ENCODE results near the gene CX3CR1. TPM values are rescaled to one million over a fixed set of nuclear protein-coding genes. Genes with fewer than 3 reads are reported as not detected.

Gene CX3CR1
- total and polyA plus RNA-seq, 10 of the 15 experiments (the other 5 are each of a cell fraction or from before 2014, with no cell fraction given) = 0.05 to 0.53 (median 0.15) TPM

- ChIA-PET RAD21 (ENCODE audit: unreplicated experiment) (interaction anchor here (1.4 to 12.6 kb wide), 3 partner anchors 10 to 96 kb away, joined by 3 to 456 read pairs (median 5); partner anchors contain the start of gene XIRP1), POLR2A (interaction anchor here (0.6 kb wide), 2 partner anchors 99 to 101 kb away, joined by 3 read pairs; no protein-coding TSS in a partner anchor), SMC1A (ENCODE audit: uncharacterized antibody, unreplicated experiment) (interaction anchor here (1.3 to 20.6 kb wide), 7 partner anchors 12 to 184 kb away, joined by 3 to 648 read pairs (median 163); partner anchors contain the start of genes CX3CR1 and XIRP1), CTCF (interaction anchor here (8.2 to 15.1 kb wide), 3 partner anchors 11 to 94 kb away, joined by 191 to 756 read pairs (median 389); partner anchors contain the start of genes CX3CR1 and XIRP1)
- no peak overlapping the region for H3K4me2 ChIP-seq (ENCODE audit: control insufficient read depth, insufficient read depth)
- in situ Hi-C loops (cut with MboI) = loop anchor here (5.0 kb wide), 1 partner anchor 98 kb away; no protein-coding TSS in a partner anchor
- H3K4me3 ChIP-seq = no peak overlapping the region
- TF ChIP-seq PAX5 (IDR thresholded peaks at IDR 0.05; ENCODE audit: borderline replicate concordance, low read depth, low read length) = no peak
- H3K79me2 ChIP-seq (ENCODE audit: control insufficient read depth, insufficient read depth, low read length) = no peaks in the 10 kb centered on the region
- DNase-seq (ENCODE audit: low read depth, low spot score) = no peak
- intact Hi-C loops (cut with micrococcal nuclease; ENCODE audit: unreplicated experiment) = loop anchor here (10.0 kb wide), 1 partner anchor 551 kb away; no protein-coding TSS in a partner anchor
- FAIRE-seq = no peak
- ATAC-seq = no peak
- H3K27me3 ChIP-seq (replicated peaks in 1 of 2; ENCODE audit: control insufficient read depth in 2 of 2, insufficient read depth in 2 of 2, low read length in 1 of 2) = no peaks in the 10 kb centered on the region
- H4K20me1 ChIP-seq (ENCODE audit: control insufficient read depth, insufficient read depth) = no peaks in the 10 kb centered on the region
- H3K9me3 ChIP-seq (replicated peaks; ENCODE audit: control insufficient read depth, insufficient read depth, low read length) = no peaks in the 10 kb centered on the region
- H3K9ac ChIP-seq (ENCODE audit: control insufficient read depth, insufficient read depth, low read length) = no peak overlapping the region
- H3K4me1 ChIP-seq (ENCODE audit: control insufficient read depth, insufficient read depth, low read length) = peaks cover 22% of the 10 kb centered on the region
- no peaks in the 10 kb centered on the region for H3K36me3 ChIP-seq (ENCODE audit: control insufficient read depth in 2 of 2, insufficient read depth in 2 of 2, low read length in 1 of 2)
- no peak overlapping the region for H2AFZ ChIP-seq (ENCODE audit: control insufficient read depth, low read depth, low read length)
- BruUV-seq (replicated peaks) = no TSS peak
- no peak overlapping the region for H3K27ac ChIP-seq (ENCODE audit: control insufficient read depth, insufficient read depth)
Observed at GRCh38 chr3:39285332-39285731, 5.5 kb upstream of the CX3CR1 start.

- ChIA-PET CTCF (interaction anchor here (11.7 to 15.1 kb wide), 2 partner anchors 70 to 93 kb away, joined by 389 to 756 read pairs; partner anchors contain the start of gene XIRP1), RAD21 (ENCODE audit: unreplicated experiment) (interaction anchor here (1.1 to 12.6 kb wide), 2 partner anchors 40 to 95 kb away, joined by 3 to 456 read pairs; partner anchors contain the start of gene XIRP1), SMC1A (ENCODE audit: uncharacterized antibody, unreplicated experiment) (interaction anchor here (0.5 to 20.6 kb wide), 6 partner anchors 16 to 183 kb away, joined by 3 to 648 read pairs (median 4); partner anchors contain the start of gene XIRP1), POLR2A (no interaction called here)
- intact Hi-C loops (cut with micrococcal nuclease; ENCODE audit: unreplicated experiment) = loop anchor here (10.0 kb wide), 1 partner anchor 550 kb away; no protein-coding TSS in a partner anchor
- Histone ChIP-seq H3K4me3 (no peak overlapping the region), H3K9ac (ENCODE audit: control insufficient read depth, insufficient read depth, low read length) (no peak overlapping the region), H3K9me3 (replicated peaks; ENCODE audit: control insufficient read depth, insufficient read depth, low read length) (no peaks in the 10 kb centered on the region), H3K27ac (ENCODE audit: control insufficient read depth, insufficient read depth) (no peak overlapping the region), H3K27me3 (replicated peaks in 1 of 2; ENCODE audit: control insufficient read depth in 2 of 2, insufficient read depth in 2 of 2, low read length in 1 of 2) (no peaks in the 10 kb centered on the region), H3K79me2 (ENCODE audit: control insufficient read depth, insufficient read depth, low read length) (no peaks in the 10 kb centered on the region), H4K20me1 (ENCODE audit: control insufficient read depth, insufficient read depth) (no peaks in the 10 kb centered on the region), H3K4me1 (ENCODE audit: control insufficient read depth, insufficient read depth, low read length) (peaks cover 14% of the 10 kb centered on the region), H3K36me3 (ENCODE audit: control insufficient read depth in 2 of 2, insufficient read depth in 2 of 2, low read length in 1 of 2) (no peaks in the 10 kb centered on the region), H2AFZ (ENCODE audit: control insufficient read depth, low read depth, low read length) (no peak overlapping the region), H3K4me2 (ENCODE audit: control insufficient read depth, insufficient read depth) (no peak overlapping the region; the same call in 1 of the 2 replicates)
- FAIRE-seq = no peak
- TF ChIP-seq SKIL (IDR thresholded peaks at IDR 0.05; ENCODE audit: low read depth, poor library complexity, severe bottlenecking) (no peak), BACH1 (IDR thresholded peaks at IDR 0.05; ENCODE audit: borderline replicate concordance) (no peak), IKZF1 (conservative IDR thresholded peaks at IDR 0.05) (no peak), STAT1 (conservative IDR thresholded peaks at IDR 0.05) (no peak), ETV6 (conservative IDR thresholded peaks at IDR 0.05 in 1 of 2, IDR thresholded peaks at IDR 0.05 in 1 of 2; ENCODE audit: borderline replicate concordance in 1 of 2, low read depth in 1 of 2) (no peak), MYB (IDR thresholded peaks at IDR 0.05; ENCODE audit: borderline replicate concordance, low read depth, low read length) (no peak), FOS (IDR thresholded peaks at IDR 0.05; ENCODE audit: borderline replicate concordance, extremely low read depth, insufficient read length) (no peak), GATAD2B (conservative IDR thresholded peaks at IDR 0.05; ENCODE audit: low read depth) (no peak), ZNF687 (IDR thresholded peaks at IDR 0.05) (no peak)
- ATAC-seq = no peak
- no TSS peak for BruUV-seq (replicated peaks)
- DNase-seq (ENCODE audit: low read depth, low spot score) = no peak
- 47% methylated on average over 5 of the region's 5 CpGs for WGBS (ENCODE audit: insufficient coverage, insufficient replicate concordance, low lambda C conversion rate, missing lambda C conversion rate)
- in situ Hi-C loops (cut with MboI) = loop anchor here (5.0 kb wide), 1 partner anchor 182 kb away; no protein-coding TSS in a partner anchor
Observed at GRCh38 chr3:39284457-39284881, 4.6 kb upstream of the CX3CR1 start.
